ENCODE data around the gene PTPRN2. TPM values are rescaled to one million over a fixed set of nuclear protein-coding genes. Genes with fewer than 3 reads are reported as not detected.
A peak's percentile ranks its signal among the peaks of the same experiment; 100 is the strongest.

The PTPRN2 gene
- total and polyA plus RNA-seq, 2 donors from 2014 or later, result 4.8 to 6.2 TPM

DNA sequence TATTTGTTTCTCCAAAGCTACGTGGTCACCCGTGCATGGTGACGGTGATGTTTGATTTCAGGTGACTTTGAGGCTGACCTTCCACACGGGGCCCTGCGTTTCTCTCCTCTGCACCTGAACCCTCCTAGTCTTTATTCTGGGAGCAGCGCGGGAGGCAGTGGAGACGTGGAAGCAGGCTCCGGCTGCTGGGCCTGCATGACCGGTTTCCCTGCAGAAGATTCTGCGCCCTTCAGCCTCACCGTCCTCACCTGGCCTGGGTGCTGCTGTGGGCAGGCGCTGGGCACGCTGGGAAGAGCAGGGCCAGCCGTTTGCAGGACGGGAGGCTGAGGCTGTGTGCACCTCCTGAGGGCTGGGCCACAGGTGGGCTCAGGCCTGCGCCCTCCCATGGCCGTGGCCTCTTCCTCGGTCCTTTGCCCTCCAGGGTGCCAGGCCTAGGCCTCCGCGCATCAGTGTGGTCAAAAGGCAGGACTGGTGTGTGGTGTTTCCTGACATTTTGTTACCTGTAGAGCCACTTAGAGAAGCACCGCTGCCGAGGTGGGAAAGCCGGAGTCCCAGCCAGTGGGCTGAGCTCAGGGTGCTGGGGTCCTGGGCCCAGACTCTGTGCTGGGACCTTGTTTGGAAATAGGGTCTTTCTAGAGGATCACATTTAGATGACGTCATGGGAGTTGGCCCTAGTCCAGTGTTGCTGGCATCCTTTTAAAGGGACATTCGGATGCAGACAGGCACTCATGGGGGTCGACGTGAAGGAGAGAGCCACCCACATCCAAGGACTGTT, 772.5 kb downstream of the PTPRN2 start:
- H3K27ac ChIP-seq (ENCODE audit: low read depth in 2 of 2, low read length in 2 of 2), result no peak overlapping the region
- H3K9me3 ChIP-seq (ENCODE audit: control insufficient read depth in 2 of 3, insufficient read depth in 1 of 3, low read length in 3 of 3), result peaks cover 0 to 3% (median 0%) of the 10 kb centered on the region in 3 donors
- TF ChIP-seq, protein P1, sequence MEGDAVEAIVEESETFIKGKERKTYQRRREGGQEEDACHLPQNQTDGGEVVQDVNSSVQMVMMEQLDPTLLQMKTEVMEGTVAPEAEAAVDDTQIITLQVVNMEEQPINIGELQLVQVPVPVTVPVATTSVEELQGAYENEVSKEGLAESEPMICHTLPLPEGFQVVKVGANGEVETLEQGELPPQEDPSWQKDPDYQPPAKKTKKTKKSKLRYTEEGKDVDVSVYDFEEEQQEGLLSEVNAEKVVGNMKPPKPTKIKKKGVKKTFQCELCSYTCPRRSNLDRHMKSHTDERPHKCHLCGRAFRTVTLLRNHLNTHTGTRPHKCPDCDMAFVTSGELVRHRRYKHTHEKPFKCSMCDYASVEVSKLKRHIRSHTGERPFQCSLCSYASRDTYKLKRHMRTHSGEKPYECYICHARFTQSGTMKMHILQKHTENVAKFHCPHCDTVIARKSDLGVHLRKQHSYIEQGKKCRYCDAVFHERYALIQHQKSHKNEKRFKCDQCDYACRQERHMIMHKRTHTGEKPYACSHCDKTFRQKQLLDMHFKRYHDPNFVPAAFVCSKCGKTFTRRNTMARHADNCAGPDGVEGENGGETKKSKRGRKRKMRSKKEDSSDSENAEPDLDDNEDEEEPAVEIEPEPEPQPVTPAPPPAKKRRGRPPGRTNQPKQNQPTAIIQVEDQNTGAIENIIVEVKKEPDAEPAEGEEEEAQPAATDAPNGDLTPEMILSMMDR (IDR thresholded peaks at IDR 0.05; ENCODE audit: borderline replicate concordance, extremely low read depth, insufficient read depth), result no peak
- FAIRE-seq, result no peak
- intact Hi-C loops (cut with DNase I), result no loop called here
- H3K36me3 ChIP-seq (ENCODE audit: control insufficient read depth in 2 of 3, insufficient read depth in 3 of 3, low read length in 3 of 3), result no peaks in the 10 kb centered on the region
- peak in 1 of 5 donors; percentile 38 for DNase-seq
- H3K27me3 ChIP-seq (ENCODE audit: control insufficient read depth, insufficient read depth, low read length), result peaks cover 3% of the 10 kb centered on the region
- H3K9ac ChIP-seq (ENCODE audit: low read length in 3 of 3), result no peak overlapping the region
- no peaks in the 10 kb centered on the region for H3K4me1 ChIP-seq (ENCODE audit: control insufficient read depth in 2 of 3, insufficient read depth in 2 of 3, low read depth in 1 of 3, low read length in 3 of 3)
- no peak overlapping the region for H3K4me3 ChIP-seq (ENCODE audit: low read length in 3 of 3)

DNA sequence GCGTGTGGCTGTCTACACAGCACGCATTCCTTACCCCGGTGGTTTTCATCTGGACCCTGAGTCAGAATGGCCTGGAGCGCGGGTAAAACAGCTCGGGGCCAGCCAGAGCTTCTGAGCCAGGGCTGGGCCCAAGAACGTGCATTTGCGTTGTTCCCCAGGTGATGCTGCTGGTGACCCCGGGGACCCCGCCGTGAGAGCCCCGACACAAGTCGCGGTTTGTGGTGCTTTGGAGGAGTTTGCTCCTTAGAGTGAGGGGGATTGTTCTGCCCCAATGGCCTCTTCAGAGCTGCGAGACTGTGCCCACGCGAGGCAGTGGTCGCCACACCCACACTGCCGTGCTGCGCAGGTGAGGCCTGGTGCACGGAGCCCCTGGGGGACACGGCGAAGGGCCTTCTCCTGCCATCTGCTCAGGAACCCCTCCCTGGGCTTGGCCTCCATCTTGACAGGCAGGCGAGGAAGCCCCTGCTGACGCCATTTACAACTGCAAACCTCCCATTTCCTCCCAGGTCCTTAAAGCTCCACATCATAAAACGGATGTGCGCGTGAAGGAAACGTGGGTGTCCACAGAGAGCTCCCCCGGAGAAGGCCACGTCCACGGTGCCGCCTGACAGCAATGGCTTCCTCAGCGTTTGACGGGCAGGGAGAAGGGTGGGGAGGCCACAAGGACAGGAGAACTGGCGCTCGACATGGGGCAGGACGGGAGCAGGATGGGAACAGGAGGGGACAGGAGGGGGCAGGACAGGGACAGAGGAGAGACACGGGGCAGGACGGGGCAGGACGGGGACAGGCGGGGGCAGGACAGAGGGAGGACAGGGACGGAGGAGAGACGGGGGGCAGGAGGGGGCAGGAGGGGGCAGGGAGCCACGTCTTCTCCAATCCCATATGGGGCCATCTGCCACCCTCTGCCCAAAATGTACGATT, 773.6 kb downstream of the PTPRN2 start:
- intact Hi-C loops (cut with DNase I), result no loop called here
- FAIRE-seq (no peak), DNase-seq (peak in 1 of 5 donors; percentile 38)
- peaks cover 0 to 3% (median 0%) of the 10 kb centered on the region in 3 donors for H3K9me3 ChIP-seq (ENCODE audit: control insufficient read depth in 2 of 3, insufficient read depth in 1 of 3, low read length in 3 of 3)
- H3K4me3 ChIP-seq (ENCODE audit: low read length in 3 of 3), result no peak overlapping the region
- H3K27me3 ChIP-seq (ENCODE audit: control insufficient read depth, insufficient read depth, low read length), result peaks cover 3% of the 10 kb centered on the region
- no peak overlapping the region for H3K9ac ChIP-seq (ENCODE audit: low read length in 3 of 3)
- H3K36me3 ChIP-seq (ENCODE audit: control insufficient read depth in 2 of 3, insufficient read depth in 3 of 3, low read length in 3 of 3), result no peaks in the 10 kb centered on the region
- no peaks in the 10 kb centered on the region for H3K4me1 ChIP-seq (ENCODE audit: control insufficient read depth in 2 of 3, insufficient read depth in 2 of 3, low read depth in 1 of 3, low read length in 3 of 3)
- TF ChIP-seq, protein P1 (IDR thresholded peaks at IDR 0.05; ENCODE audit: borderline replicate concordance, extremely low read depth, insufficient read depth), result no peak
- no peak overlapping the region for H3K27ac ChIP-seq (ENCODE audit: low read depth in 2 of 2, low read length in 2 of 2)

GRCh38 chr7:157813053-157813452, 774.6 kb downstream of the PTPRN2 start:
- FAIRE-seq (no peak), DNase-seq (peak in 1 of 5 donors; percentile 60)
- intact Hi-C loops (cut with DNase I), result no loop called here
- Histone ChIP-seq H3K36me3 (ENCODE audit: control insufficient read depth in 2 of 3, insufficient read depth in 3 of 3, low read length in 3 of 3) (no peaks in the 10 kb centered on the region), H3K4me1 (ENCODE audit: control insufficient read depth in 2 of 3, insufficient read depth in 2 of 3, low read depth in 1 of 3, low read length in 3 of 3) (no peaks in the 10 kb centered on the region), H3K4me3 (ENCODE audit: low read length in 3 of 3) (no peak overlapping the region), H3K27ac (ENCODE audit: low read depth in 2 of 2, low read length in 2 of 2) (no peak overlapping the region), H3K9ac (ENCODE audit: low read length in 3 of 3) (no peak overlapping the region), H3K9me3 (ENCODE audit: control insufficient read depth in 2 of 3, insufficient read depth in 1 of 3, low read length in 3 of 3) (peaks cover 0 to 3% (median 3%) of the 10 kb centered on the region in 3 donors), H3K27me3 (ENCODE audit: control insufficient read depth, insufficient read depth, low read length) (peaks cover 3% of the 10 kb centered on the region)
- TF ChIP-seq, protein P1 (IDR thresholded peaks at IDR 0.05; ENCODE audit: borderline replicate concordance, extremely low read depth, insufficient read depth), result no peak

Data from kidney (tissue), 14 donors.